Mucosa of rectum (tissue), 2 donors: ENCODE data around the gene HRH1.

Experiments used
- H3K27ac ChIP-seq, 2 donors: one replicate each; pipeline ENCODE4 v1.7.0; 2013; ENCODE audit warnings: inconsistent platforms in 2 of 2, low read depth in 2 of 2, low read length in 2 of 2
- H3K27me3 ChIP-seq, 2 donors: one replicate each; pipeline ENCODE4 v1.7.0; 2013; ENCODE audit warnings: low read length in 2 of 2; ENCODE audit not compliant: control insufficient read depth in 2 of 2, insufficient read depth in 2 of 2
- H3K36me3 ChIP-seq, 2 donors: one replicate each; pipeline ENCODE4 v1.7.0; 2013; ENCODE audit warnings: low read length in 2 of 2; ENCODE audit not compliant: control insufficient read depth in 2 of 2, insufficient read depth in 2 of 2
- H3K4me1 ChIP-seq, 2 donors: one replicate each; pipeline ENCODE4 v1.7.0; 2013; ENCODE audit warnings: low read length in 2 of 2, mild to moderate bottlenecking in 1 of 2; ENCODE audit not compliant: control insufficient read depth in 2 of 2, insufficient read depth in 2 of 2
- H3K4me3 ChIP-seq, 2 donors: one replicate each; pipeline ENCODE4 v1.7.0; 2013; ENCODE audit warnings: low read length in 2 of 2
- H3K9ac ChIP-seq, 2 donors: one replicate each; pipeline ENCODE4 v1.7.0; 2013; ENCODE audit warnings: low read length in 2 of 2, low read depth in 1 of 2, mild to moderate bottlenecking in 1 of 2
- H3K9me3 ChIP-seq, 2 donors: one replicate each; pipeline ENCODE4 v1.7.0; 2013; ENCODE audit warnings: low read length in 2 of 2; ENCODE audit not compliant: control insufficient read depth in 2 of 2
- donor health status: healthy.
- donor health status: Normal muscosa, but diverticular disease.

The HRH1 gene

GRCh38 chr3:11272906-11273574, 118.7 kb downstream of the HRH1 start:
- peak overlapping the region; percentile 91 to 94 for H3K9ac ChIP-seq
- no peaks in the 10 kb centered on the region for H3K27me3 ChIP-seq
- peaks cover 6 to 12% of the 10 kb centered on the region in 2 donors for H3K4me1 ChIP-seq
- peaks cover 0 to 3% of the 10 kb centered on the region in 2 donors for H3K36me3 ChIP-seq
- peak overlapping the region; percentile 74 to 88 for H3K27ac ChIP-seq
- H3K9me3 ChIP-seq: no peaks in the 10 kb centered on the region
- H3K4me3 ChIP-seq: peak overlapping the region; percentile 96 to 100

- peaks cover 0 to 3% of the 10 kb centered on the region in 2 donors for H3K36me3 ChIP-seq
- H3K9me3 ChIP-seq: no peaks in the 10 kb centered on the region
- H3K9ac ChIP-seq: no peak overlapping the region
- peaks cover 6 to 12% of the 10 kb centered on the region in 2 donors for H3K4me1 ChIP-seq
- H3K27ac ChIP-seq: peak overlapping the region in 1 of 2 donors; percentile 26
- peak overlapping the region in 1 of 2 donors; percentile 100 for H3K4me3 ChIP-seq
- no peaks in the 10 kb centered on the region for H3K27me3 ChIP-seq
Observed at GRCh38 chr3:11273891-11274291, 119.6 kb downstream of the HRH1 start.

GRCh38 chr3:11274566-11275142, 120.4 kb downstream of the HRH1 start:
- Histone ChIP-seq H3K9ac (no peak overlapping the region), H3K36me3 (peaks cover 0 to 5% of the 10 kb centered on the region in 2 donors), H3K9me3 (no peaks in the 10 kb centered on the region), H3K27ac (no peak overlapping the region), H3K4me1 (peaks cover 6 to 12% of the 10 kb centered on the region in 2 donors), H3K27me3 (no peaks in the 10 kb centered on the region), H3K4me3 (no peak overlapping the region)

GRCh38 chr3:11275926-11276325, 121.6 kb downstream of the HRH1 start:
- Histone ChIP-seq H3K9me3 (no peaks in the 10 kb centered on the region), H3K9ac (no peak overlapping the region), H3K4me1 (peaks cover 6 to 12% of the 10 kb centered on the region in 2 donors), H3K36me3 (peaks cover 0 to 11% of the 10 kb centered on the region in 2 donors), H3K27me3 (no peaks in the 10 kb centered on the region), H3K27ac (no peak overlapping the region), H3K4me3 (no peak overlapping the region)

- no peak overlapping the region for H3K9ac ChIP-seq
- H3K4me1 ChIP-seq: peaks cover 6 to 8% of the 10 kb centered on the region in 2 donors
- H3K27me3 ChIP-seq: no peaks in the 10 kb centered on the region
- no peaks in the 10 kb centered on the region for H3K9me3 ChIP-seq
- H3K4me3 ChIP-seq: no peak overlapping the region
- H3K27ac ChIP-seq: no peak overlapping the region
- peaks cover 1 to 14% of the 10 kb centered on the region in 2 donors for H3K36me3 ChIP-seq
Observed at GRCh38 chr3:11276901-11277300, 122.6 kb downstream of the HRH1 start.

GRCh38 chr3:11282250-11283138, 128.2 kb downstream of the HRH1 start:
- H3K36me3 ChIP-seq: peaks cover 6 to 24% of the 10 kb centered on the region in 2 donors
- no peaks in the 10 kb centered on the region for H3K9me3 ChIP-seq
- no peaks in the 10 kb centered on the region for H3K27me3 ChIP-seq
- H3K4me3 ChIP-seq: no peak overlapping the region
- H3K9ac ChIP-seq: no peak overlapping the region
- peak overlapping the region; percentile 16 to 67 for H3K27ac ChIP-seq
- H3K4me1 ChIP-seq: peaks cover 4 to 9% of the 10 kb centered on the region in 2 donors

- no peaks in the 10 kb centered on the region for H3K27me3 ChIP-seq
- peak overlapping the region; percentile 8 to 67 for H3K27ac ChIP-seq
- peaks cover 4 to 14% of the 10 kb centered on the region in 2 donors for H3K4me1 ChIP-seq
- peaks cover 6 to 24% of the 10 kb centered on the region in 2 donors for H3K36me3 ChIP-seq
- H3K9ac ChIP-seq: no peak overlapping the region
- no peak overlapping the region for H3K4me3 ChIP-seq
- H3K9me3 ChIP-seq: no peaks in the 10 kb centered on the region
Observed at GRCh38 chr3:11283139-11283475, 128.8 kb downstream of the HRH1 start.

- peaks cover 4 to 19% of the 10 kb centered on the region in 2 donors for H3K4me1 ChIP-seq
- no peak overlapping the region for H3K27ac ChIP-seq
- H3K9ac ChIP-seq: no peak overlapping the region
Observed at GRCh38 chr3:11284011-11284410, 129.7 kb downstream of the HRH1 start.

GRCh38 chr3:11285471-11285870, 131.2 kb downstream of the HRH1 start:
- Histone ChIP-seq H3K9me3 (no peaks in the 10 kb centered on the region), H3K27me3 (no peaks in the 10 kb centered on the region), H3K4me1 (peaks cover 8 to 21% of the 10 kb centered on the region in 2 donors), H3K4me3 (no peak overlapping the region), H3K9ac (no peak overlapping the region), H3K27ac (no peak overlapping the region), H3K36me3 (peaks cover 6 to 18% of the 10 kb centered on the region in 2 donors)

More at GRCh38 chr3:11284011-11284410, 129.7 kb downstream of the HRH1 start:
- Histone ChIP-seq H3K36me3 (peaks cover 6 to 24% of the 10 kb centered on the region in 2 donors), H3K4me3 (no peak overlapping the region), H3K9me3 (no peaks in the 10 kb centered on the region), H3K27me3 (no peaks in the 10 kb centered on the region)

GRCh38 chr3:11287404-11287803, 133.1 kb downstream of the HRH1 start:
- H3K9me3 ChIP-seq: no peaks in the 10 kb centered on the region
- peaks cover 0 to 17% of the 10 kb centered on the region in 2 donors for H3K36me3 ChIP-seq
- no peak overlapping the region for H3K4me3 ChIP-seq
- H3K4me1 ChIP-seq: peaks cover 4 to 21% of the 10 kb centered on the region in 2 donors
- H3K27ac ChIP-seq: peak overlapping the region in 1 of 2 donors; percentile 43
- H3K27me3 ChIP-seq: no peaks in the 10 kb centered on the region
- no peak overlapping the region for H3K9ac ChIP-seq
